NCI-H1930 (cell line): ENCODE results near the gene ZNF516.

ENCODE experiments used
- DNase-seq, 2 experiments: peaks; one replicate each; lab custom pipeline; 2025; lab: John Stamatoyannopoulos, UW

ZNF516 gene

GRCh38 chr18:76380791-76381405 lies 114.1 kb downstream of the ZNF516 start:
- DNase-seq: no peak

- DNase-seq: no peak
Measured at GRCh38 chr18:76380127-76380729, 114.8 kb downstream of the ZNF516 start.

GRCh38 chr18:76379226-76380126 lies 115.6 kb downstream of the ZNF516 start:
- no peak for DNase-seq

GRCh38 chr18:76378526-76379215 lies 116.4 kb downstream of the ZNF516 start:
- DNase-seq: no peak

GRCh38 chr18:76377359-76377756 lies 117.7 kb downstream of the ZNF516 start:
- DNase-seq: no peak

GRCh38 chr18:76376668-76377358 lies 118.2 kb downstream of the ZNF516 start:
- DNase-seq: no peak

- DNase-seq: no peak
Measured at GRCh38 chr18:76376225-76376624, 118.8 kb downstream of the ZNF516 start.

- DNase-seq: no peak
Measured at GRCh38 chr18:76374330-76375281, 120.4 kb downstream of the ZNF516 start.

GRCh38 chr18:76373297-76373696 lies 121.7 kb downstream of the ZNF516 start:
- no peak for DNase-seq

- DNase-seq: no peak
Measured at GRCh38 chr18:76371301-76372203, 123.5 kb downstream of the ZNF516 start.

GRCh38 chr18:76370686-76371085 lies 124.4 kb downstream of the ZNF516 start:
- no peak for DNase-seq

GRCh38 chr18:76370201-76370600 lies 124.8 kb downstream of the ZNF516 start:
- no peak for DNase-seq

- no peak for DNase-seq
Measured at GRCh38 chr18:76369791-76370190, 125.3 kb downstream of the ZNF516 start.

GRCh38 chr18:76368976-76369375 lies 126.1 kb downstream of the ZNF516 start:
- DNase-seq: no peak

- DNase-seq: no peak
Measured at GRCh38 chr18:76368271-76368670, 126.8 kb downstream of the ZNF516 start.

- no peak for DNase-seq
Measured at GRCh38 chr18:76367168-76368125, 127.6 kb downstream of the ZNF516 start.

- DNase-seq: no peak
Measured at GRCh38 chr18:76365561-76365960, 129.5 kb downstream of the ZNF516 start.
